Hepatic stellate cell (primary cell): Measurements from ENCODE around the gene CXCL1.

Experiments
- DNase-seq: peaks from one replicate; pipeline ENCODE4 v3.0.0; 2011; ENCODE audit warnings: low spot score

The CXCL1 gene

GRCh38 chr4:73852771-73853170, 16.4 kb upstream of the CXCL1 start:
- no peak for DNase-seq

GRCh38 chr4:73853246-73853704, 15.9 kb upstream of the CXCL1 start, which contains the start of gene PF4V1:
Gene PF4V1, plus strand, starts transcription at chr4:73853296. Its CDS starts 67 bp downstream, at chr4:73853363.
- no peak for DNase-seq

GRCh38 chr4:73853718-73854473, 15.3 kb upstream of the CXCL1 start:
- no peak for DNase-seq

GRCh38 chr4:73855406-73855805, 13.8 kb upstream of the CXCL1 start:
- DNase-seq = no peak

- DNase-seq = no peak
Observed at GRCh38 chr4:73856518-73856917, 12.7 kb upstream of the CXCL1 start.

- peak; percentile 55 for DNase-seq
Observed at GRCh38 chr4:73859614-73860088, 9.5 kb upstream of the CXCL1 start.

- DNase-seq = no peak
Observed at GRCh38 chr4:73860181-73860580, 9.0 kb upstream of the CXCL1 start.

- DNase-seq = no peak
Observed at GRCh38 chr4:73860917-73861316, 8.3 kb upstream of the CXCL1 start.

GRCh38 chr4:73862322-73862721, 6.9 kb upstream of the CXCL1 start:
- no peak for DNase-seq

- DNase-seq = no peak
Observed at GRCh38 chr4:73864365-73864764, 4.8 kb upstream of the CXCL1 start.

GRCh38 chr4:73864961-73865360, 4.2 kb upstream of the CXCL1 start:
- no peak for DNase-seq

- no peak for DNase-seq
Observed at GRCh38 chr4:73865431-73866096, 3.6 kb upstream of the CXCL1 start.

GRCh38 chr4:73866246-73866645, 2.9 kb upstream of the CXCL1 start:
- no peak for DNase-seq

- no peak for DNase-seq
Observed at GRCh38 chr4:73867783-73868182, 1.4 kb upstream of the CXCL1 start.

- no peak for DNase-seq
Observed at GRCh38 chr4:73868206-73869129, 725 bp upstream of the CXCL1 start.

GRCh38 chr4:73870260-73870659, 1.1 kb downstream of the CXCL1 start:
- no peak for DNase-seq

- no peak for DNase-seq
Observed at GRCh38 chr4:73870768-73871167, 1.6 kb downstream of the CXCL1 start.

GRCh38 chr4:73871511-73872310, 2.5 kb downstream of the CXCL1 start:
- DNase-seq = no peak

- DNase-seq = no peak
Observed at GRCh38 chr4:73872316-73873108, 3.3 kb downstream of the CXCL1 start.

GRCh38 chr4:73874386-73874785, 5.2 kb downstream of the CXCL1 start:
- DNase-seq = no peak

GRCh38 chr4:73875401-73875800, 6.2 kb downstream of the CXCL1 start:
- DNase-seq = no peak
